HEK293T (cell line): ENCODE measurements around the gene HK1.

Experiments
- ARNT ChIP-seq: fragments of 450-650 bp; IDR thresholded peaks from 2 replicates; pipeline ENCODE4 v1.6.1; 2017; ENCODE audit warnings: mild to moderate bottlenecking
- BHLHE40 ChIP-seq: fragments of 450-650 bp; IDR thresholded peaks from 2 replicates; pipeline ENCODE4 v1.6.1; 2016; ENCODE audit warnings: mild to moderate bottlenecking, moderate library complexity, borderline replicate concordance
- CTBP1 ChIP-seq: fragments of 450-650 bp; IDR thresholded peaks from 2 replicates; pipeline ENCODE4 v1.6.1; 2016; ENCODE audit warnings: borderline replicate concordance
- FOXA1 ChIP-seq: fragments of 450-650 bp; IDR thresholded peaks from 2 replicates; pipeline ENCODE4 v1.6.1; 2016; ENCODE audit warnings: mild to moderate bottlenecking
- FOXK2 ChIP-seq: fragments of 450-650 bp; IDR thresholded peaks from 2 replicates; pipeline ENCODE4 v1.6.1; 2016; ENCODE audit warnings: mild to moderate bottlenecking
- FOXM1 ChIP-seq: fragments of 450-650 bp; IDR thresholded peaks from 2 replicates; pipeline ENCODE4 v1.6.1; 2017; ENCODE audit warnings: mild to moderate bottlenecking, borderline replicate concordance
- HDGF ChIP-seq: fragments of 450-650 bp; IDR thresholded peaks from 2 replicates; pipeline ENCODE4 v1.6.1; 2017; ENCODE audit warnings: antibody characterized with exemption, borderline replicate concordance
- LEF1 ChIP-seq: fragments of 450-650 bp; IDR thresholded peaks from 2 replicates; pipeline ENCODE4 v1.6.1; 2017; ENCODE audit warnings: mild to moderate bottlenecking, borderline replicate concordance
- NFRKB ChIP-seq: fragments of 450-650 bp; IDR thresholded peaks from 2 replicates; pipeline ENCODE4 v1.6.1; 2016; ENCODE audit warnings: mild to moderate bottlenecking, moderate library complexity
- SP1 ChIP-seq: fragments of 450-650 bp; IDR thresholded peaks from 2 replicates; pipeline ENCODE4 v1.6.1; 2017
- SUZ12 ChIP-seq: fragments of 450-650 bp; IDR thresholded peaks from 2 replicates; pipeline ENCODE4 v1.6.1; 2016; ENCODE audit warnings: mild to moderate bottlenecking
- TARDBP ChIP-seq: fragments of 450-650 bp; IDR thresholded peaks from 2 replicates; pipeline ENCODE4 v1.6.1; 2016

DNA sequence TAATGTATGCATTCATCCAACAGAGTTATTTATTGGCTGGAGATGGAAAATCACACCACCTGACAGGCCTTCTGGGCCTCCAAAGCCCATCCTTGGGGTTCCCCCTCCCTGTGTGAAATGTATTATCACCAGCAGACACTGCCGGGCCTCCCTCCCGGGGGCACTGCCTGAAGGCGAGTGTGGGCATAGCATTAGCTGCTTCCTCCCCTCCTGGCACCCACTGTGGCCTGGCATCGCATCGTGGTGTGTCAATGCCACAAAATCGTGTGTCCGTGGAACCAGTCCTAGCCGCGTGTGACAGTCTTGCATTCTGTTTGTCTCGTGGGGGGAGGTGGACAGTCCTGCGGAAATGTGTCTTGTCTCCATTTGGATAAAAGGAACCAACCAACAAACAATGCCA lies 123.1 kb downstream of the HK1 start:
- no peak for TF ChIP-seq NFRKB
- TF ChIP-seq SP1 = no peak
- no peak for TF ChIP-seq CTBP1
- TF ChIP-seq LEF1 = no peak
- TF ChIP-seq SUZ12 = no peak
- no peak for TF ChIP-seq ARNT
- TF ChIP-seq FOXA1 = no peak
- no peak for TF ChIP-seq FOXK2
- no peak for TF ChIP-seq FOXM1
- no peak for TF ChIP-seq HDGF
- TF ChIP-seq BHLHE40 = no peak
- TF ChIP-seq TARDBP = no peak
